NCI-H1436 (cell line): Measurements from ENCODE around the gene PLAAT2.
"Not testable (repeated sequence)": the region's sequence is repeated elsewhere in the genome, so short reads cannot be mapped to it uniquely, and the experiment has no call there.

Source experiments
- DNase-seq: peaks from one replicate; lab custom pipeline; 2025; lab: John Stamatoyannopoulos, UW

Gene PLAAT2

GRCh38 chr11:63549411-63549810 lies 13.8 kb downstream of the PLAAT2 start:
- DNase-seq: no peak

- no peak for DNase-seq
These were observed 15.0 kb downstream of the PLAAT2 start for GRCh38 chr11:63548178-63548577.

GRCh38 chr11:63547061-63547460 lies 16.1 kb downstream of the PLAAT2 start:
- no peak for DNase-seq

- no peak for DNase-seq
These were observed 19.5 kb downstream of the PLAAT2 start for GRCh38 chr11:63543711-63544110.

GRCh38 chr11:63542506-63542905 lies 20.7 kb downstream of the PLAAT2 start:
- DNase-seq: not testable (repeated sequence)

DNA sequence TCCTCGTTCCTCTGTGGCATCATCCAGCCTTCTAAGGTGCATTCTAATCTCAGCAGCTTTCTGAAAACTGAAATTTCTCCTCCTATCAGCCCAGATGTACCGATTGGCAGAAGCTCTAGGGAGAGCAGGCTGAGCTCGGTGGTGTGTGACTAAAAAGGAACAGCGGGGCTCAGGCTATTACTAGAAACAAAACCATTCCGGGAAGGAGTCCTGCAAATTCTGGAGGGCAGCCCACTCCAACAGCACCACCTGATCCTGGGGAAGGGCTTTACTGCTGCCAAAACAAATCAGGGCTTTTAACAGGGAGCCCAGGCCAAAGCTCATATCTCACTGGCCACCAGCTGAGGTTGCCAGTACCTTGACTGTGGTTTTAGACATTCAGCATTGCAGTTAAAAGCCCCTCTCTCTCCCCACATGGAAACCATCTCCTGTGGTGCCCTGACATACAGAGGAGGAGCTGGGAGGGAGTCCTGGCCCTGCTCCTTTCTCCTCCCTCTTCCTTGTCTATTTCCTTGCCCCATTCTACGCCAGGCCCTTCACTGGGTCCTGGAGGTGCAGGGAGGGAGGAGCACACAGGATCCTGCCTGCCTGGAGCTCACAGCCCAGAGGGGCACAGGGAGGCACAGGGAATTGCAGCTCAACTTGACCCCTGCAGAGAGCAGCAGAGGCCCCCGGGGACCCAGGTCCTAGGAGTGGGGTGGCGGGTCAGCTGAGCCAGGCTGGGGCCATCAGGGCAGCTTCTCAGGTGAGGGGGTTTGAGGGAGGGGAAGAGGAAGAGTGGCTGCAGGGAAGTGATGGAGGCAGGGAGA lies 25.7 kb downstream of the PLAAT2 start:
- no peak for DNase-seq

- DNase-seq: no peak
These were observed 26.4 kb downstream of the PLAAT2 start, which contains the start of gene PLAAT4 for GRCh38 chr11:63536669-63537292. Gene PLAAT4 (plus strand): TSS chr11:63536808. CDS start chr11:63536869, 61 bp downstream.

DNA sequence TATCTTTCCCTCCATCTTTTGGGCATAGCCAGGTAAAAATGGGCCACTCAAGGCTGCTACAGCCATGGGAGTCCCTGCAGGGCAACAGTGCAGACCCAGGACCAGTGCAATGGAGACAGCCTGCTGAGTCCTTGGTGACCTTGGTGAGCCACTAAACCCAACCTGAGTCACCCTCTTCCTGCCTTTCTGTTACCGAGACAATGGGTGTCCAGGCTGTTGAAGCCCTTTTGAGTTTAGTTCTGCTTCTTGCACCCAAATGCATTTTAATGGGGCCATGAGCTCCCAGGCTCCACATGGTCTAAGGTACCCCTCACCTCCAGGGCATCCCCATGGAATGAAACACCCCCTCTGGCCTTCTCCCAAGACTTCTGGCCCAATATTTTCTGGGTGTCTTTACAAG lies 27.4 kb downstream of the PLAAT2 start:
- no peak for DNase-seq

- no peak for DNase-seq
These were observed 28.2 kb downstream of the PLAAT2 start for GRCh38 chr11:63534895-63535461.

DNA sequence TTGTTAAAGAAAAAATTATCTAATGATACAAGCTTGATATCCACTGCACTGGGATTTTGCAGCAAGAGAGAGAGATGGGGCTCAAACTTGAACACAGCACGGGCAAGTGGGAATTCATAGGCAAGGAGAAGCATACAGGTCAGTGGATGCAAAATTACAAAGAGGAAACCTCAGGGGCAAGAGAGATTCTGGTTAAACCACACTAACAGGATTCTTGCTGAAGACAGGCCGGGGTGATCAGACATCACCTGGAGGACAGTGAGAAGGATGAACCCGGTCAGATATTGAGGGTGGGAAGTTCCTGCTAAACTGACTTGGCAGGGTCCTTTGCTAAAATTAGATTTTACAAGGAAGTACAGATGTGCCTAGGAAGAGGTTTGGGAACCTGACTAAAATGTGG lies 29.1 kb downstream of the PLAAT2 start:
- no peak for DNase-seq

DNA sequence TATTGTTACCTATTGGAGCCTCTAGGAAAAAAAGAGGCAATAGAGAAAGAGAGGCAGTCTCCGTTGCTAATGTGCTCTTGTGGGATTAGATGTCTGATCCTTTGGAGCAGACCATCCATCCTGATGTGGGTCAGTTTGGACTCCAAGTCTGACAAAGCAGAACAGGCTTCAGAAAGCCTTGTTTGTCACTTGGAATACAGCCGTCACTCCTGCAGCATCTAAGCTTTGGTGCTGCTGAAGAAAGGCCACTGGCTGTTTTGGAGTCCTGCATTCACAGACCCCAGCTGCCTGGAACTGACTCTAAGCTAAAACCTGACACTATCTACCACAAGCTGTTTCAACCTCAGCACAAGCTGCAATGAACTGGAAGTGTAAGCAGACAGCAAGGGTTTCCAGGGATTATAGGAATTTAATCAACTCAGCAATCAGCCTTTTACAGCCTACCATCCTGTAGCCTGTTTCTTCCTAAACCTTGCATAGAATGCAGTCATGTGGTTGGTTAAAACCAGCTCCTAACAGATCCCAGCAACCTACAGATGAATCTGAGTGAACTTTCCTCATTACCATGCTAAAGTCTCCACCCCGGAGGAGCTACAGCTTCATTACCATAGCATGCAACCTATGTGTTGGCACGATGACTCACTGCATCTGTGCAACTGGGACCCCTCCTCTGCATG lies 30.2 kb downstream of the PLAAT2 start:
- no peak for DNase-seq

DNA sequence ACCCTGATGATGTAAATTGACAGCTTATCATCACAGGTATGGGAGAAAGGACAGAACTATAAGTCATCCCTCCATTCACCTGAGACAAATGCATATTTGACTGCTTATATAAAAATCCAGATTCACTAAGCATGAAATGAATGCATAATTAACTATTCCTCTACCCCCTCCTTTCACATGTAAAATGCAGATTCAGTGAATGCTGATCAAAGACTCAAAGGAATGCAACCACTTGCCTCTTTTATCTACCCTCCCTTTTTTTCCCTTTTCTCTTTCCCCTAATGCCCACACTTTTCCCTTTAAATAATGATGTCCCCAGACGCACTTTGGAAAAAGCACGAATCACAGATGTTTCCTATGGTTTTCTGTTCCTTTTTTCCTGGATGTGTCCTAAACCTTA lies 31.1 kb downstream of the PLAAT2 start:
- DNase-seq: no peak

GRCh38 chr11:63531074-63531792 lies 31.9 kb downstream of the PLAAT2 start:
- not testable (repeated sequence) for DNase-seq

DNA sequence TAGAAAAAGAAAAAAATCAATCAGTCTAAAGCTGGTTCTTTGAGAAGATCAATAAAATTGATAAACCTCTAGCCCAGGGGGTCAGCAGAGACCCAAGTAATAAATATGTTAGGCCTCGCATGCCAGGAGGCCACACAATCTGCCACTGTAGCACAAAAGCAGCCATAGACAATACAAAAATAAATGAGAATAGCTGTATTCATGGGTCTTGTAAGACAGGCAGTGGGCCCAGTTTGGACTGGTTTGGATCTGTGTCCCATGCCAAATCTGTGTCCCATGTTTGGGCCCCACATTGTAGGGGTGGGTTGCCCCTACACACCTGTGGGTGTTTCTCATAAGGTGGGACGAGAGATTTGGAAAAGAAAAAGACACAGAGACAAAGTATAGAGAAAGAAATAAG lies 33.2 kb downstream of the PLAAT2 start:
- no peak for DNase-seq

- DNase-seq: not testable (repeated sequence)
These were observed 33.8 kb downstream of the PLAAT2 start for GRCh38 chr11:63529373-63529772.

DNA sequence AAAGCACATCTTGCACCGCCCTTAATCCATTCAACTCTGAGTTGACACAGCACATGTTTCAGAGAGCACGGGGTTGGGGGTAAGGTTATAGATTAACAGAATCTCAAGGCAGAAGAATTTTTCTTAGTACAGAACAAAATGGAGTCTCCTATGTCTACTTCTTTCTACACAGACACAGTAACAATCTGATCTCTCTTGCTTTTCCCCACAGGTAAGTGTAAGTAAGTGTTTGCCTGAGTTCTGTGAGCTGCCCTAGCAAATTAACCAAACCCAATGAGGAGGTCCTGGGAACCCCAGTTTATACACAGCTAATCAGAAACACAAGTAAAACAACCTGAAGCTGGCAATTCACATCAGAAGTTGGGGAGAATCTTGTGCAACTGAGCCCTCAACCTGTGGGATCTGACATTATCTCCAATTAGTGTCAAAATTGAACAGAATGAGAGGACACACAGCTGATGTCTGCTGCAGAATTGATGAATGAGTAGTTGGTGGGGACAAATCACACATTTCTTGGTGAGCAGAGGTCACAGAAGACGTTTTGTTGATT lies 34.4 kb downstream of the PLAAT2 start:
- DNase-seq: not testable (repeated sequence)

DNA sequence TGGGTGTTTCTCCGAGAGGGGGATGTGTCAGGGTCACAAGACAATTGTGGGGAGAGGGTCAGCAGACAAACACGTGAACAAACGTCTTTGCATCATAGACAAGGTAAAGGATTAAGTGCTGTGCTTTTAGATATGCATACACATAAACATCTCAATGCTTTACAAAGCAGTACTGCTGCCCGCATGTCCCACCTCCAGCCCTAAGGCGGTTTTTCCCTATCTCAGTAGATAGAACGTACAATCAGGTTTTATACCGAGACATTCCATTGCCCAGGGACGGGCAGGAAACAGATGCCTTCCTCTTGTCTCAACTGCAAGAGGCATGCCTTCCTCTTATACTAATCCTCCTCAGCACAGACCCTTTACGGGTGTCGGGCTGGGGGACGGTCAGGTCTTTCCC lies 35.0 kb downstream of the PLAAT2 start:
- not testable (repeated sequence) for DNase-seq

- DNase-seq: no peak
These were observed 35.5 kb downstream of the PLAAT2 start for GRCh38 chr11:63527667-63528066.

DNA sequence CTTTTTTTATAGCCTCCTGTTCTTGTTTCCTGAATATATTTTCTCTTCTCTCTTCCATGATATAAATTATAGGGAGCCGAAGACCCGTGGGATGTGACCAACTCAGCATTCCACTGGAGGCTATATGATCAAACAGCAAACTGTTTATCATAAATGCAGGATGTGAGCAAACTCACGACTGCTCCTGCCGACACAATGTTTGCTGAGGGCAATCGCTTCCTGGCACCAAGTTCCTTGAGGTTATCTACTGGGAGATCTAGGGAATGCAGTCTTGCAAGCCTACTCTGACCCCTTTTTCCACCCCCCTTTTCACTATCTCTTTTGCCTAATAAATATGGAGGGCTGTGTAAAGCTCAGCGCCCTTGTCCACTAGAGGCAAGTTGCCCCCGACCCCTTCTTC lies 40.0 kb downstream of the PLAAT2 start:
- DNase-seq: no peak

- no peak for DNase-seq
These were observed 41.3 kb downstream of the PLAAT2 start for GRCh38 chr11:63521896-63522295.

GRCh38 chr11:63520606-63521170 lies 42.5 kb downstream of the PLAAT2 start:
- no peak for DNase-seq
